CD14-positive monocyte (primary cell): ENCODE data around the gene EPN1. TPM values are rescaled to one million over a fixed set of nuclear protein-coding genes. Genes with fewer than 3 reads are reported as not detected.

Source experiments
- DNase-seq, 3 donors: peaks; one replicate each; pipeline ENCODE4 v3.0.0-alpha.2; 2011 to 2022
- H2AFZ ChIP-seq: 2 replicates; pipeline ENCODE4 v1.6.0; 2012; ENCODE audit warnings: mild to moderate bottlenecking, low read depth, low read length, inconsistent platforms; ENCODE audit not compliant: insufficient read depth, poor library complexity, severe bottlenecking
- H3K27ac ChIP-seq, 2 donors: 1 replicate in 1 of 2; 2 replicates in 1 of 2; pipeline ENCODE4 v1.5.1; 2012 to 2013; ENCODE audit warnings: low read length in 2 of 2, control low read depth in 1 of 2, inconsistent platforms in 1 of 2, low read depth in 1 of 2, mild to moderate bottlenecking in 1 of 2
- H3K27me3 ChIP-seq, 2 donors: one replicate each; pipeline versions ENCODE4 v1.6.0 to v1.6.1; 2011 to 2013; ENCODE audit warnings: low read length in 2 of 2; ENCODE audit not compliant: control insufficient read depth in 2 of 2, insufficient read depth in 2 of 2
- H3K36me3 ChIP-seq, 2 donors: replicated peaks in 1 of 2; 1 replicate in 1 of 2; 2 replicates in 1 of 2; pipeline versions ENCODE4 v1.5.1 to v1.6.1; 2012 to 2013; ENCODE audit warnings: low read length in 2 of 2, control low read depth in 1 of 2, inconsistent platforms in 1 of 2, mild to moderate bottlenecking in 1 of 2; ENCODE audit not compliant: insufficient read depth in 2 of 2, control insufficient read depth in 1 of 2
- H3K4me1 ChIP-seq, 2 donors: 1 replicate in 1 of 2; 2 replicates in 1 of 2; pipeline versions ENCODE4 v1.5.1 to v1.6.1; 2012 to 2013; ENCODE audit warnings: low read length in 2 of 2, control low read depth in 1 of 2, inconsistent platforms in 1 of 2, mild to moderate bottlenecking in 1 of 2, moderate library complexity in 1 of 2; ENCODE audit not compliant: insufficient read depth in 2 of 2, control insufficient read depth in 1 of 2
- H3K4me2 ChIP-seq: replicated peaks from 2 replicates; pipeline ENCODE3; 2012; ENCODE audit warnings: low read length, moderate library complexity, mild to moderate bottlenecking; ENCODE audit not compliant: poor library complexity, severe bottlenecking; ENCODE audit errors: extremely low read depth
- H3K4me3 ChIP-seq, 3 experiments: fragments of 200-600 bp in 1 of 3; sonication (generic) in 1 of 3; replicated peaks in 1 of 3; 1 replicate in 2 of 3; 2 replicates in 1 of 3; pipeline ENCODE4 v1.5.1; 2011 to 2013; ENCODE audit warnings: low read length in 3 of 3, mild to moderate bottlenecking in 3 of 3, control low read depth in 2 of 3, low read depth in 2 of 3, inconsistent platforms in 1 of 3, moderate library complexity in 1 of 3
- H3K79me2 ChIP-seq: 2 replicates; pipeline ENCODE4 v1.6.0; 2012; ENCODE audit warnings: mild to moderate bottlenecking, control low read depth, inconsistent platforms, low read length, moderate library complexity; ENCODE audit not compliant: insufficient read depth
- H3K9ac ChIP-seq: 2 replicates; pipeline ENCODE4 v1.6.0; 2017; ENCODE audit warnings: low read length, mild to moderate bottlenecking; ENCODE audit not compliant: insufficient read depth, poor library complexity, severe bottlenecking
- H3K9me3 ChIP-seq, 2 donors: replicated peaks in 1 of 2; 1 replicate in 1 of 2; 2 replicates in 1 of 2; pipeline versions ENCODE4 v1.5.1 to v1.6.1; 2012 to 2013; ENCODE audit warnings: low read length in 2 of 2, control low read depth in 1 of 2; ENCODE audit not compliant: control insufficient read depth in 1 of 2, insufficient read depth in 1 of 2
- H4K20me1 ChIP-seq: 2 replicates; pipeline ENCODE4 v1.6.0; 2012; ENCODE audit warnings: mild to moderate bottlenecking, low read length, control low read depth, moderate library complexity; ENCODE audit not compliant: insufficient read depth
- H3K27ac Mint-ChIP-seq, 7 donors: one replicate each; pipeline ENCODE4 v1.8.0; 2020; ENCODE audit warnings: mild to moderate bottlenecking in 7 of 7, mixed read lengths in 7 of 7, moderate library complexity in 6 of 7, inconsistent platforms in 2 of 7
- H3K27me3 Mint-ChIP-seq, 3 donors: one replicate each; pipeline ENCODE4 v1.8.0; 2021 to 2022; ENCODE audit warnings: low read depth in 3 of 3, mild to moderate bottlenecking in 3 of 3, mixed read lengths in 3 of 3, moderate library complexity in 3 of 3, inconsistent platforms in 1 of 3
- H3K36me3 Mint-ChIP-seq, 2 donors: one replicate each; pipeline ENCODE4 v1.8.0; 2020; ENCODE audit warnings: mixed read lengths in 2 of 2, inconsistent platforms in 1 of 2, mild to moderate bottlenecking in 1 of 2
- H3K4me1 Mint-ChIP-seq: one replicate; pipeline ENCODE4 v1.8.0; 2020; ENCODE audit warnings: mild to moderate bottlenecking, mixed read lengths
- H3K4me3 Mint-ChIP-seq, 2 donors: one replicate each; pipeline ENCODE4 v1.8.0; 2020; ENCODE audit warnings: mild to moderate bottlenecking in 2 of 2, mixed read lengths in 2 of 2, moderate library complexity in 1 of 2
- H3K9me3 Mint-ChIP-seq, 7 donors: one replicate each; pipeline ENCODE4 v1.8.0; 2020 to 2022; ENCODE audit warnings: mixed read lengths in 7 of 7, mild to moderate bottlenecking in 6 of 7, moderate library complexity in 6 of 7, inconsistent platforms in 2 of 7
- WGBS: methylation state at CpG from one replicate; pipeline ENCODE4 v1.1.5; 2013; ENCODE audit warnings: missing lambda C conversion rate; ENCODE audit not compliant: insufficient coverage; 5-methylcytosine and 5-hydroxymethylcytosine counted together
- intact Hi-C, 2 donors: fragments of 100-400 bp; cut with micrococcal nuclease; formaldehyde crosslinking; loops; one replicate each; pipeline versions ENCODE4 v1.15.0 to v1.15.1; 2023
- polyA plus RNA-seq, 3 donors: library from polyadenylated mRNA; depleted of rRNA in 1 of 3; unstranded in 2 of 3; stranded (reverse) in 1 of 3; fragments of 300-500 nt in 2 of 3; fragments of >200 nt in 1 of 3; fragmentation: Illumina TruSeq in 2 of 3; gene quantifications; 1 replicate in 2 of 3; 2 replicates in 1 of 3; pipeline ENCODE4 v1.2.3, GENCODE V29; 2012 to 2021
- TF ChIP-seq, protein P1 (sequence below): fragments of 200-600 bp; IDR thresholded peaks from one replicate; pipeline ENCODE4 v1.8.0; 2022; ENCODE audit warnings: antibody characterized with exemption, mild to moderate bottlenecking

EPN1 gene
- polyA plus RNA-seq, 3 donors, result 18.7 to 75.2 (median 19.2) TPM

DNA sequence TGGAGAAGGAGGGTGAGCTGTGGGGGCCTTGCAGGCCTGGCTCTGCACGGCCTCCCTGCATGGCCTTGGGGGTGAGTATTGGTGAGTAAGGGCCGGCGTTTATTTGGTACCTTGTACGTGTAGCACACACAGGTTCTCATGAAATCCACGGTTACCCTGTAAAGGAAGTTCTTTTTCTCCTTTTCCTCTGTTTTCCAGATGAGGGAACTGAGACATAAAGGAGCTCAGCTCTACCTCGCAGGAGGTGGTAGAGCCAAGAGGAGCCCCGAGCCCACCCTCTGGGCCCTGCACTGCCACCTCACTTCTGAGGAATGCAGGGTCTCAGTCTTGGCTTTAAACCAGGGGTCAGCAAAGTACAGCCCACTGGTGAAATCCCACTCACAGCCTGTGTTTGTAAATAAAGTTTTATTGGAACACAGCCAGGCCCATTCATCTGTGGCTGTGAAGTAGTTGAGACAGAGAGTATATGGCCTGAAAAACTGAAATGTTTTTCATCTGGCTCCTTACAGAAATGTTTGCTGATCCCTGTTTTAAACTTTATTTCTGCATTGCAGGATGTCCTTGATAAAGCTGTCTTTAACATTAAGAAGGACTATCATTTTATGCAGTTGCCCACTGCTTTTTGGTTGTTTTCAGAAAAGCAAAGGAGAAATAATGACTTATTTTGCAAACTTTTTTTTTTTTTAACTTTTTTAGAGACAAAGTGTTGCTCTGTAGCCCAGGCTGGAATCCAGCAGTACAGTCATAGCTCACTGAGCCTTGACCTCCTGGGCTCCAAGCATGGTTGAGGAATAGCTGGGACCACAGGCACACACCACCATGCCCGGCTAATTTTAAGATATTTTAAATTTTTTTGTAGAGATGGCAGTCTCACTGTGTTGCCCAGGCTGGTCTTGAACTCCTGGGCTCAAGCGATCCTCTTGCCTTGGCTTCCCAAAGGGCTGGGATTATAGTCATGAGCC, 6.4 kb downstream of the EPN1 start:
- Histone ChIP-seq H3K27ac (peak overlapping the region; percentile 17 to 92), H3K9me3 (no peaks in the 10 kb centered on the region), H3K36me3 (peaks cover 69 to 75% of the 10 kb centered on the region in 2 donors), H3K79me2 (peaks cover 96% of the 10 kb centered on the region), H3K4me2 (no peak overlapping the region), H3K4me3 (no peak overlapping the region), H4K20me1 (peaks cover 88% of the 10 kb centered on the region), H3K4me1 (peaks cover 41 to 46% of the 10 kb centered on the region in 2 donors), H3K9ac (no peak overlapping the region), H3K27me3 (no peaks in the 10 kb centered on the region), H2AFZ (no peak overlapping the region)
- peaks cover 71 to 87% of the 10 kb centered on the region in 2 donors for H3K36me3 Mint-ChIP-seq
- no CpG with 5 or more reads among the region's 9 CpGs for WGBS
- H3K9me3 Mint-ChIP-seq, result no peaks in the 10 kb centered on the region
- DNase-seq, result no peak
- H3K4me1 Mint-ChIP-seq, result peaks cover 42% of the 10 kb centered on the region
- peak overlapping the region in 2 of 7 donors; percentile 6 to 30 for H3K27ac Mint-ChIP-seq
- TF ChIP-seq, protein P1, sequence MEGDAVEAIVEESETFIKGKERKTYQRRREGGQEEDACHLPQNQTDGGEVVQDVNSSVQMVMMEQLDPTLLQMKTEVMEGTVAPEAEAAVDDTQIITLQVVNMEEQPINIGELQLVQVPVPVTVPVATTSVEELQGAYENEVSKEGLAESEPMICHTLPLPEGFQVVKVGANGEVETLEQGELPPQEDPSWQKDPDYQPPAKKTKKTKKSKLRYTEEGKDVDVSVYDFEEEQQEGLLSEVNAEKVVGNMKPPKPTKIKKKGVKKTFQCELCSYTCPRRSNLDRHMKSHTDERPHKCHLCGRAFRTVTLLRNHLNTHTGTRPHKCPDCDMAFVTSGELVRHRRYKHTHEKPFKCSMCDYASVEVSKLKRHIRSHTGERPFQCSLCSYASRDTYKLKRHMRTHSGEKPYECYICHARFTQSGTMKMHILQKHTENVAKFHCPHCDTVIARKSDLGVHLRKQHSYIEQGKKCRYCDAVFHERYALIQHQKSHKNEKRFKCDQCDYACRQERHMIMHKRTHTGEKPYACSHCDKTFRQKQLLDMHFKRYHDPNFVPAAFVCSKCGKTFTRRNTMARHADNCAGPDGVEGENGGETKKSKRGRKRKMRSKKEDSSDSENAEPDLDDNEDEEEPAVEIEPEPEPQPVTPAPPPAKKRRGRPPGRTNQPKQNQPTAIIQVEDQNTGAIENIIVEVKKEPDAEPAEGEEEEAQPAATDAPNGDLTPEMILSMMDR, result no peak
- intact Hi-C loops, result no loop called here
- H3K4me3 Mint-ChIP-seq, result no peak overlapping the region
- H3K27me3 Mint-ChIP-seq, result no peaks in the 10 kb centered on the region

DNA sequence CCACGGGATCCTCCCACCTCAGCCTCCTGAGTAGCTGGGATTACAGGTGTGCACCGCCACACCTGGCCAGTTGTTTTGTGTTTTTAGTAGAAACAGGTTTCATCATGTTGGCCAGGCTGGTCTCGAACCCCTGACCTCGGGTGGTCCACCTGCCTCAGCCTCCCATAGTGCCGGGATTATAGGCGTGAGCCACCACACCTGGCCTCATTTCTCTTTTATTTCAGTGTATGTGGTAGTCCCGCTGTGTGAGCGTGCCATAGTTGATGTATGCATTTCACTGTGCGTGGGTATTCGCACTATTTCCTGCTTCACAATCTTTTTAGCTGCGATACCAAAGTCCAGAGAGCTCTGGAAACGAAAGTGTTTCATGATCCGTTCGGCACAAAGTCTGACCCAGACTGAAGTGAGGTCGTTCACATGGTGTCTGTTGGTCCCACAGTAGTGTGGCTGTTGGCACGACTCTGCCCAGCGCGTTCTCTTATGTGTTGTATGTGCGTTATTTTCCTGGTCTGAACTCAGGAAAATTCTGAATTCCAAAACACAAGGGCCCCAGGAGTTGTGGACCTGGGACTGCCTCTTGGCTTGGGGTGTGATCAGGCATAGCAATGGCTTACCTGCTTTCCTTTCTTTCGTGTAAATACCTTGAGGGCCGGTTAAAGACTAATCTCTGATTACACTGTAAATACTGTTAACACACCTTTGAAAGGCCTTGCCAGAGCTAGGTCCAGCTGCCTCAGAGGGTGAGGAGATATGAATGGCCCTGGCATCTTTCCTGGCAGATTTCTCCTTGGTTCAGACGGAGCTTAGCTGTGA, 8.6 kb downstream of the EPN1 start:
- intact Hi-C loops, result no loop called here
- Mint-ChIP-seq H3K4me1 (peaks cover 23% of the 10 kb centered on the region), H3K36me3 (peaks cover 72 to 96% of the 10 kb centered on the region in 2 donors), H3K9me3 (no peaks in the 10 kb centered on the region), H3K4me3 (no peak overlapping the region), H3K27me3 (no peaks in the 10 kb centered on the region), H3K27ac (peak overlapping the region in 3 of 7 donors; percentile 15 to 47 (median 42))
- H3K4me1 ChIP-seq, result peaks cover 18 to 23% of the 10 kb centered on the region in 2 donors
- H3K4me3 ChIP-seq, result no peak overlapping the region
- peak overlapping the region in 1 of 2 donors; percentile 43 for H3K27ac ChIP-seq
- WGBS, result over 99% methylated on average over 15 of the region's 22 CpGs
- H3K9me3 ChIP-seq, result no peaks in the 10 kb centered on the region
- H3K27me3 ChIP-seq, result no peaks in the 10 kb centered on the region
- H4K20me1 ChIP-seq, result peaks cover 96% of the 10 kb centered on the region
- no peak overlapping the region for H3K9ac ChIP-seq
- DNase-seq, result no peak
- H3K4me2 ChIP-seq, result no peak overlapping the region
- TF ChIP-seq, protein P1, result no peak
- H2AFZ ChIP-seq, result no peak overlapping the region
- H3K79me2 ChIP-seq, result peaks cover 95% of the 10 kb centered on the region
- H3K36me3 ChIP-seq, result peaks cover 87 to 94% of the 10 kb centered on the region in 2 donors
